ENCODE results near the gene FAM98C.
"Not testable (repeated sequence)": the region's sequence is repeated elsewhere in the genome, so short reads cannot be mapped to it uniquely, and the experiment has no call there.

Gene FAM98C

DNA sequence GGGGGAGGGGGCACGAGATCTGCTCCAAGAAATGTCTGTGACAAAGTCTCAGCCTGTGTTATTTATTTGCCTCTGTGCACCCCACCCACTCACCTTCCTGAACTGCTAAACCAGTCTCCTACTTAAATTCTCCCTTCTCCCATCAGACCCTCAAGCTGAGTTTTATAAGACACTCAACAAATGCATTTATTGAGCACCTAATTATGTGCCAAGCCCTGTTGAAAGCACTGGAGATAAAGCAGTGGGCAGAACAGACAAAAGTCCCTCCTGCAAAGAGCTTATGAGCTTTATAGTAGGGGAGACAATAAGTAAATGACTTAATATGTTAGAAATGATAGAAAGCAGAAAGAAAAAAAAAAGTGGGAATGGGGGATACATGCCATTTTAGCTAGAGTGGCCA, 3.4 kb upstream of the FAM98C start:
- no peak for DNase-seq

DNA sequence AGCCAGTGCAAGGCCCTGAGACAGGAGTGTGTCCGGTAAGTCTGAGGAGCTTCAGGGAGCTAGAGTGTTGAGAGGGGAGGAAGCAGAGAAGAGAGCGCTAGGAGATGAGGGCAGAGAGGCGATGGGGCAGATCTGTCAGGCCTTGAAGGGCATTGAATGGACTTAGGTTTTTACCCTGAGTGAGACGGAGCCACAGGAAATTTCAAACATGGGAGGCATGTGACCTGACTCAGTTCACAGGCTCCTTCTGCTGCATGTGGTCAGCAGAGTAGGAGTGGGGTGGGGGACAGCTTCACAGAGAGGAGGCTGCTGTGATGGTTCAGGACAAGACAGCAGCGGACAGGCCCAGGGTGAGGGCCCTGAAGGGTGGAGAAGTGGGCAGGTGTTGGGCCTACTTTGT, 2.5 kb upstream of the FAM98C start:
- DNase-seq, result no peak

DNA sequence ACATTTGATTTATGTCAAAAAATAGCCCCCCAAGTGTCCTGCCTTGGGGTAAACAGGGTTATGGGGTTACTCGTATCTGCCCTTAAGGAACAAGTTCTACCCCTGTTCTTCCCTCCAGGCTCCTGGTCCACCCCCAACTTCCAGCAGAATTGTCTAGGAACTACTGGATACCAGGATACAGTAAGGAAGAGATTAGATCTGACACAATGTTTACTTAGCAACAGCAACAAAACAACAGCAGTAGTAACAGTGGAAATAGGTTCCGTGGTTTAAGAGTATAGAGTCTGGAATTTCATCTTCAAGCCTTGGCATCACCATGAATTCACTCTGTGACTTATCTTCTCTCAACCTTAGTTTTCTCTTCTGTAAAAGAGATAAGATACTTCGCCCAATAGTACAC, 1.7 kb upstream of the FAM98C start:
- DNase-seq, result no peak

DNA sequence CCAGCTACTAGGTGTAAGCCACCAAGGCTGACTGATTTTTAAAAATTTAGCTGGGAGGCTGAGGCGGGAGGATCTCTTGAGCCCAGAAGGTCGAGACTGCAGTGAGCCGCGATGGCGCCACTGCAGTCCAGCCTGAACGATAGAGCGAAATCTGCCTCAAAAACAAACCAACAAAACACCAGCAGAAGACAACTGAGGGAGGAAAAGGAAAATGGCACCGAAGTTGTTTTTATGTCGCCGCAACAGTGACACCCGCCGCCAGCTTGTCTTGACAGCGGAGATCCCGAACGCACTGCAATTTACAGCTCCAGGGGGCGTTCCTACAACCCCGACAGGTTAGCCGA, 298 bp upstream of the FAM98C start:
- DNase-seq, result no peak

DNA sequence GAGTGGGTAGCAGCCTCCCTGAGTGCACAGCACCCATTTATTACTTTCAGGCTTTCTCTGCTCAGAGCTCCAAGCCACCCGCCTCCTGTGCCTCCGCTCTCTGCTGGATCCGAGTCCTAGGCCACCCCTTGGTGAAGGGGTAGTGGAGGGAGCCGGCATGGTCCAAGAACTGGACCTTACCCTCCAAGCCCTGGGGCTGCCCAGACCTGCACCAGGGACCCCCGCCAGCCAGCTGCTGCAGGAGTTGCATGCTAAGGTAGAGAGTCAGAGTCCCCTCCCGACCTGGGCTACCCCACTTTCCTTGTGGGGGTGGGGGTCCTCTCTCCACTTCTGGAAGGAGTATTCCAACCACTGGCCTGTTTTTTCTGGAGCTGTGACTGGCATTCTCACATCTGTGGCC, 2.0 kb downstream of the FAM98C start:
- DNase-seq, result no peak

DNA sequence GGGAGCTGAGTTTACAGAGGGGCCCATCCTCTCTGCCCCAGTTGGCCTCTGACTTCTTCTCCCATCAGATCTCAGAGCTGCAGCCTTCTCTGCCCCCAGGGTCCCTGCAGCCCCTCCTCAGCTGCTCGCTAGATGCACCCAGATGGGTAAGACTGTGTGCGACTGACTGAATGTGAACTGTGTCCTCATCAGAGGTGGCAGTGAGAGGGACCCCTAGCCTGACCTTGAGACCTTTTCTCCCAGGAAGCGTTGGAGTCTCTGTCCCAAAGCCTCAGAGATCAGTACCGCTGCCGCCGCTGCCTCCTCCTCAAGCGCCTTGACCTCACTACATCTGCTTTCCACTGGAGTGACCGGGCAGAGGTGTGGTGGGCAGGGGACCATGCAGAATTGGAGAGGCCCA, 2.4 kb downstream of the FAM98C start:
- DNase-seq, result no peak

DNA sequence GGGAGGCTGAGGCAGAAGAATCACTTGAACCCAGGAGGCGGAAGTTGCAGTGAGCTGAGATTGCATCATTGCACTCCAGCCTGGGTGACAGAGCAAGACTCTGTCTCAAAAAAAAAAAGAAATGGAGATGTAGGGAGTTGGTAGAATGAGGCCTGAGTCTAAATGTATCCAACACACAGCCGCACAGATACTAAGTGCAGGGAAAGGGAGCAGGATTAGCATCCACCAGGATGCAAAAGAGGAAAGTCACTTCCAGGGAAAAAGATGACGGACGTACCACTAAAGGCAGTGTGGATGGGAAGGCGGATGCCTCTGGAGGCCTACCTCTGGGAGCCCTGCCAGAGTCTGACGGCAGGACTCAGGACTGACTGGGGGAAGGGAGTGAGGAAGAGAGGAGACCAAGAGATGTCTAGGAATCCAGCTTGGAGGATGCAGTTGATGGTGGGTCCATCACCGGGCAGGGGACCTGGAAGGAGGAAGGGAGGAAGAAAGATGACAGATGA, 6.8 kb downstream of the FAM98C start:
- DNase-seq, result no peak

DNA sequence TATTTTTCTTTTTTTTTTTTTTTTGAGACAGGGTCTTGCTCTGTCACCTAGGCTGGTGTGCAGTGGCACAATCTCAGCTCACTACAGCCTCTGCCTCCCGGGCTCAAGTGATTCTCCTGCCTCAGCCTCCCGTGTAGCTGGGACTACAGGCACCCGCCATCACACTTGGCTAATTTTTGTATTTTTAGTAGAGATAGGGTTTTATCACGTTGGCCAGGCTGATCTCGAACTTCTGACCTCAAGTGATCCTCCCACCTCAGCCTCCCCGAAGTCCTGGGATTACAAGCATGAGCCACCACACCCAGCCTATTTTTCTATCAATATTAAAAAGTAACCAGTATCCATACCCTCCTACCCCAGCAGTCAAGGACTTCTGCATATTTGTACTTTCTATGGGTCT, 7.5 kb downstream of the FAM98C start:
- not testable (repeated sequence) for DNase-seq

DNA sequence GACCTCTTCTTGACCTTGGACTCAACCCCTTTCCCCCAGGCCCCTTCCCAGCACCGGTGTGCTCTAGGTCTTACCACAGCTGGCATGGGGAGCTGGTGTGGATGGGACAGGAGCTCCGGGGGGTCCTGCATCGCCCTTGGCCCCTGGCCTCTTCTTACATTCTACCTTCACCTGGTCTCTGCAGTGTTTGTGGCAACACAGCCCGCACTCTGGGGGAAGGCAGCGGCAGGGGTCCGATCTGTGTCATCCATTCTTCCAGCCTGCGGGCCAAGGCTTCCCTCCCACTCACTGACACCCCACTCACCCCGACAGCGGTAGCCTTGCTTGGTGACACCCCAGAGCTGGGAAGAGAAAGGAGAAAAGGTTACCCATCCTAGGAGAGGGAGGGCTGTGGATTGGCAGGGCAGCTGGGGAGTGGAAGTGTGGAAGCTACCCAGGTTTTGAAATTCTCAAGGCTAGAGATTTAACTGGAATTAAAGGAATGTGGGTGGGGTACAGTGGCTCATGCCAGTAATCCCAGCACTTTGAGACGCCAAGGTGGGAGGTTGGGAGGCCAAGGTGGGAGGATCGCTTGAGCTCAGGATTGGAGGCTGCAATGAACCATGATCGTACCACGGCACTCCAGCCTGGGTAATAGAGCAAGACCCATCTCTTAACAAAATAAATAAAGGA, 8.3 kb downstream of the FAM98C start:
- DNase-seq, result no peak

DNA sequence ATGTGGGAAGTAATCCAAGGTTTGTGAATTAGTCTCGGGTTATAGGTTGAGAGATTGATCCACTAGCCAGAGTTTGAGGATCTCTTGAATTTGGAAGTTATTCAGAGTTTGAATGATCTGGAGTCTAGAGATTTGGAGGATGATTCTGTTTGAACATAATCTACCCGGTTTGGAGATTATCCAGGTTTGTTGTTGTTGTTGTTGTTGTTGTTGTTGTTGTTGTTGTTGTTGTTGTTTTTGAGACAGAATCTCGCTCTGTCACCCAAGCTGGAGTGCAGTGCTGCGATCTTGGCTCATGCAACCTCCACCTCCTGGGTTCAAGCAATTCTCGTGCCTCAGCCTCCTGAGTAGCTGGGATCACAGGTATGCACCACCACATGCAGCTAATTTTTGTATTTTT, 9.0 kb downstream of the FAM98C start:
- not testable (repeated sequence) for DNase-seq

DNA sequence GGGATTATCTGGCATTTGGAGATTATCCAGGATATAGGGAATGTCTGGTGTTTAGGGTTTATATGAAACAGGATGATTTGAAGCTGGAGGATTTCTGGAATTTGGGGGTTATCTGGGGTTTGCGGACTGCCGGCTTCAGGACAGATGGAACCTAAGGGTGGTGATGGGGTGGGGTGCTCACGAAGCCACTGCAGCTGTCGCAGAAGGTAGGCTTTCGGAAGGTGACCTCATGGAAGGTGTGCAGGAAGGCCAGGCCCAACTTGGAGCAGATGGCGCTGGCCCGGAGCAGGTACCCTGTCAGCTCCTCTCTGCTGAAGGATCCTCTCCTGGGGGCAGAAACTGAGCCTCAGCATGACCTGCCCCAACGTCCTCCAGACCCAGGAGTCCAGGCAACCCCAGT, 9.6 kb downstream of the FAM98C start:
- no peak for DNase-seq

DNA sequence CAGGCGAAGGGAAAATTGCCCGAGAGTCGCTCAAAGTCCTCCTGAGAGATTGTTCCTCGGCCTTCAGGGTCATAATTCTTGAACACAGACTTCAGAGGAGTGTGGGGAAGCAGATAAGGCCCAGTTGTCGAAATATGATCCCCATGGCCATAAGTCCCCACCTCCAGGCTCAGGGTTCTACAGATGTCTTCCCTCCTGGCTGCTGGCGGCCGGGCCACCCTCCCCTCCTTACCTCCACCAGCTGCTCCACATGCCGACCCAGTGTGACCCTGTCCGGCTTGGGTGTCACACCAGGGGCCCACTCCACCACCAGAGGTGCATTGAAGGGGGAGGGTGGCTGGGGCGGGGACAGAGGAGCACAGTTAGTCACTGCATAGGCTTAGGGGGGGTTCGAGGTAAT, 10.1 kb downstream of the FAM98C start:
- no peak for DNase-seq

DNA sequence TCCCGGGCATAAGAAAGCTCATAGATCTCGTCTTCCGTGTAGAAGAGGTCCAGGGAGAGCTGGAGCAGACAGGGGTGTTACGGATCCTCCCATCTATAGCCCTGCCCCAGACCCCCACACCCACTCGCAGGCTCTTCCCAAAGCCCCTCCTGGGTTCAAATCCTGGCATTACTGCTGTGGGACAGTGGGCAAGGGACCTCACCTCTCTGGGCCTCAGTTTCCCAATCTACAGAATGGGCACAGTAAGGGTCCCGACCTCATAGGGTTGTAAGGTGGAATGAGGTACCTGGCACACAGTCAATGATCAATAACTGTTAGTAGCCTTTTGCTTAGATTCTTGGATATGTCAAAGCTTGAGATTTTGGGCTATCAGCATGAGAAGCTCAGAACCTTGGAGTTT, 10.5 kb downstream of the FAM98C start:
- no peak for DNase-seq

DNA sequence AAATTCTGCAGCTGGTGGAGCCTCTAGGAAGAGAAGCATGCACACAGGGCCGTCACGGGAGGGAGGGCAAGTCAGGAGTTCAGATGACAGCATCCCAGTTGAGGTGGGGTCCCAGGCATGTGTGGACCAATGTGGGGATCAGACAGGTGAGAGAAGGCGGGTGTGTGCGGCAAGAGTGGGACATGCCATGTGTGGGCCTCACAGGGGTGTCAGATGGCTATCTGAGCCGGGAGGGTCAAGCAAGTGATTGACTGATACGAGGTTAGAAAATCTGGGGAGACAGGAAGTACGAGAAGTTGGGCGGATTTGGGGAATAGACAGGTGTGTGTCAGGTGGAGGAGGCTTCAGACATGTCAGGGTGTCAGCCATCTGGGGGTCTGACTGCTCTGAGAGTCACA, 14.3 kb downstream of the FAM98C start:
- no peak for DNase-seq

DNA sequence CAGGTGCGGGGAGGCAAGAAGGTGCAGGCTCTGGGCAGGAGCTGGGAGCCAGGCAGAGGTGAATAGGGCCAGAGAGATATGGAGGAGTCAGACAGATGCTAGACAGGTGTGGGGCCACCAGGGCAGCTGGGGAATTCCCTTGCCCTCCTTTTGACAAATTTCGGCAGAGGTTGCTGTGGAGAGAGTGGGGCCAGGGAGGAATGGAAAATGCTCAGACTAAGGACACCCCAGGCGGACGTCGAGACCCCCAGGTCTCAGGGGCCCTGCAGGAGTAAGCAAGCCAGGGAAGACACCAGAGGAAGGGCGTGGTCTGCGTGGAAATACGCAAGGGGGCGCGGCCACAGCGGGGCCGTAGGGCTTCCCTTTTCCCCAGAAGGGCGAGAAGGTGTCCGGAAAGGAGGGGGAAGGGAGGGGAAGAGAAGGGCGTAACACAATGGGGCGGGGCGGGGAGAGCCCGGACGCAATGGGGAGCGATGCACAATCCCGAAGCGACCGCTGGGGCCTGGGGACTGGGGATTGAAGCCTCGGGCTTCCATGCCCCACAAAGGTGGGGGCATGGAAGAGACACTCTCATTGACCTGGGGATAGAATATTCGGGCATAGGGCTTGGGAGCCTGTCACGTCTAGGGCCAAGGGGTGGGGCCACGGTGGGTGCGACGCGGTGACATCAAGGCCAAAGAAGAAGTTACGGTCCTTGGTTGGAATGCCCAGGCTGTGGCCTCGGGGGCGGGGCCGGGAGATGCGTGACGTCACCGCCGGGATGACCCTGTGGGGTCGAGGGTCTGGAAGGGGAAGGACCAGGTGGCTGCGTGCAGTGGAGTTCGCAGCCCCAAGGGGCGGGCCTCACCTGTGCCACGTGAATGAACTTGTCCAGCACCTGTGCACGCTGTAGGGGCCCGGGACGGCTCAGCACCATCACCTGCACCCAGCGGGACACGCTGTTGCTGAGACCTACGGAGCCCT, 14.9 kb downstream of the FAM98C start:
- DNase-seq, result no peak

DNA sequence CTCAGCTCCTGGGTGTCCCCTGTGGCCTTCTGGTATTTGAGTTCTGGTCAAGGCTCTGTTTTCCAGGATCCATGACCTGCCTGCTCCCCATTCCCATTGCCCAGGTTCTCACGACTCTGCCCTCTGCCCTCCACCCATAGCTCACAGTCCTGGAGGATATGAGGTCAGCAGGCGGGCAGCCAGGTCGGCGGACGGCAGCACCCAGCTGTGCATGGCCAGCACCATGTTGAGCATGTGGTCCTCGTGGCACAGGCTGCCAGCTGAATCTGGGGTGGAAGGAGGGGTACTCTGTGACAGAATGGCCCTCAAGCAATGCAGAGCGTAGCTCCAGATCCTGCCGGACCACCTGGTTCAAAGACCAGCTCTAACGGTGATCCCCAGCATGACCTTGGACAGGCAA, 18.0 kb downstream of the FAM98C start:
- no peak for DNase-seq

DNA sequence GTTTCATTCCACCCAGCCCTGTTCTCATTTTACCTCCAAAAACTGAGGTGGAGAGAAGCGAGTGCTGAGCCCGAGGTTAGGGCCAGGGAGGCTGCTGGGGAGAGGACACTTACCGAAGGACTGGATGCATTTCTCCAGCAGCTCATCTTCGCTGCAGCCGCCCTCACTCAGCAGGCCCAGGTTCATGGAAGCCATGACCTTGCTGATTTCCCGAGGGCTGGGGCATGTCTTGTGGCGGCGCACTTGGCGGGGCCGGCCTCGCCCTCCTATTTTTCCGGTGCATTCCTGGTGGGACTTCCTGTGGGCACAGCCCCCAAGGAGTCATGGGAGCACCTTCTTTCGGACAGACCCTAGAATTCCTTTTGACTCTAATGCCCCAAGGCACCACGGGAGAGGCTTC, 19.0 kb downstream of the FAM98C start:
- no peak for DNase-seq

DNA sequence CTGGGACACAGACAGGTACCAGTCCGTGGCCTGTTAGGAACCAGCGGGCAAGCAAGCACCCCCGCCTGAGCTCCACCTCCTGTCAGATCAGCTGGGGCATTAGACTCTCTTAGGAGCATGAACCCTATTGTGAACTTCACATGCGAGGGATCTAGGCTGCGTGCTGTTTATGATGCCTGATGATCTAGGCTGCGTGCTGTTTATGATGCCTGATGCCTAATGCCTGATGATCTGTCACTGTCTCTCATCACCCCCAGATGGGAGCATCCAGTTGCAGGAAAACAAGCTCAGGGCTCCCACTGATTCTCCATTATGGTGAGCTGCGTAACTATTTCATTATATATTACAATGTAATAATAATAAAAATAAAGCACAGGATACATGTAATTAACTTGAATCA, 19.5 kb downstream of the FAM98C start:
- DNase-seq, result no peak

DNA sequence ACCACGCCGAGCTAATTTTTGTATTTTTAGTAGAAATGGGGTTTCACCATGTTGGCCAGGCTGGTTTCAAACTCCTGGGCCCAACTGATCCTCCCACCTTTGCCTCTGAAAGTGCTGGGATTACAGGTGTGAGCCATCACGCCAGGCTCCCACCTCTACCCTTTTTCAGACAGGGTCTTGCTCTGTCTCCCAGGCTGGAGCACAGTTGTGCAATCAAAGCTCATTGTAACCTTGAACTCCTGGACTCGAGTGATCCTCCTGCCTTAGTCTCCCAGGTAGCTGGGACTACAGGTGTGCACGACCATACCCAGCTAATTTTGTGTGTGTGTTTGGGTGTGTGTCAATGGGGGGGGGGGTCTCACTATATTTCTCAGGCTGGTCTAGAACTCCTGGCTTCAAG, 21.4 kb downstream of the FAM98C start:
- DNase-seq, result no peak

DNA sequence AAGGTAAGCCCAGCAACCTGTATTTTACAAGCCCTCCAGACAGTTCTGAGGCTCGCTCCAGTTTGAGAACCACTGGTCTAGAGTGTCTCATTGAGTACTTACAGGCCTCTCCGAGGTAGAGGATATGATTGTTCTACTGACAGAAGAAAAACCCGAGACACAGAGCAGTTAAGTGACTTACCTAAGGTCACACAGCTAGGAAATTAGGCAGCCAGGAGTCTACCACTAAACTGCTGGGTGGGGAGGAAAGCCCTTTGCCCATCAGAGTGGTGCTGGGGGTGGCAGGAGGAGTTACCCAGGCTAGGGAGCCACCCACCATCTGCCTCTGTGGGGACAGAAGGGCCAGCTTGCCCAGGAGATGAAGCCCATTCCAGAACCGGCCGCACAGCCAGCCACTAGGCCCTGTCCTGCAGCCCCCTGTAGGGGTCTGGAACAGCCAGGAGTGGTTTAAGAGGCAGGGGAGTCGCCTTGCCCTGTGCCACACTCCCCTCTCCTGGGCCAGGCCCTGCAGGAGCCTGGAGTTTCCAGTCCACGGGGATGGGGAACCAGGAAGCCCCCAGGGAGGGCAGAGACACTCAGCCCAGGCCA, 22.4 kb downstream of the FAM98C start:
- no peak for DNase-seq

DNA sequence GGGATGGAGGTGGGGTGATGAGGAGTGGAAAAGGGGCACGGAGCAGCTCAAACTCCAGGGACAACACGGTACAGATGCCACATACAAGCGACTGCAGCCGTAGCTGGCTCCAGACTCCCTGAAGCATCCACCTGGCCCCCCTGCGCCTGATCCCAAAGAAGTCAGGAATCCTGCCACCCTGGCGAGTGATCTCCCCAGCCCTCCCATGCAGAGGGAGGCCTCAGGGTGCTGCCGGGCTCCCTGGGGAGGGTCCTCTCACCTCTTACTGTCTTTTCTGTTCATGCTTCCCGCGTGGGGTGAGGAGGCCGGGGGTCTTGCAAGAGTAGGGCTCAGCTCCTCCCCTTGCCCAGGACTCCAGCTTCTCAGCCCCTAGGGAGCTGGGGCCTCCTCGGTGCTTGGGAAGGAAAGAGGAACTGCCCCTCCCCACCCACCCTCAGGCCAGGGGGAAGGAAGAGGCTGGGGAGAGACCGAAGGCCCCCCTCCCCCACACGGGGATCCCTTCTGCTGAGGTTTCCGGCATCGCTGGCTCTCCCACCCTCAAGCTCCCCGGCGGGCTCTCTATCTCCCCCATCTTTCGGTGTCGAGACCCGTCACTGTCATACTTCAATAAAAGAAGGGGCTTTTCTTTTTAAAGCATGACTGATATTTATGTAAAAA, 23.0 kb downstream of the FAM98C start, which contains the start of gene RASGRP4:
Gene RASGRP4, minus strand, starts transcription at position 410 of the 657 bp plus-strand sequence. Its CDS starts 128 bp downstream, at position 282.
- DNase-seq, result no peak

DNA sequence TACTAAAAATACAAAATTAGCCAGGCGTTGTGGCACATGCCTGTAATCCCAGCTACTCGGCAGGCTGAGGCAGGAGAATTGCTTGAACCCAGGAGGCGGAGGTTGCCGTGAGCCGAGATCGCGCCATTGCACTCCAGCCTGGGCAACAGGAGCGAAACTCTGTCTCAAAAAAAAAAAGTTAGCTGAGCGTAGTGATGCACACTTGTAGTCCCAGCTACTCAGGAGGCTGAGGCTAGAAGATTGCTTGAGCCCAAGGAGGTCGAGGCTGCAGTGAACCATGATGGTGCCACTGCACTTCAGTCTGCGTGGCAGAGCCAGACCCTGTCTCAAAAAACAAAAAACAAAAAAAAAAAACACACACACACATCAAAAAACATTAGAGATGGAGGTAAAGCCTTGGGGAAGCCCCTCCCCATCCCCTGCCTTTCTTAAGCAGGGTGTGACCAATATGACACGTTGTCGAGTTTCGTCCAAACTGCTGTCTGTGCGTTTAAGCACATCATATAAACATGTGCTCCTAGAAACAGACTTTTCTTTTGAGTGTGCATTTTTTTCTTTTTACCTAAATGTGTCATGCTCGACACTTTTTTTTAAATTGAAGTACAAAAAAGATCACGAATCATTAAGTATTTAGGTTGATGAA, 24.3 kb downstream of the FAM98C start:
- not testable (repeated sequence) for DNase-seq
